Heart right ventricle (tissue), 16 donors: ENCODE measurements around the gene SLC23A1. TPM values are rescaled to one million over a fixed set of nuclear protein-coding genes. Genes with fewer than 3 reads are reported as not detected.

Source experiments
- ATAC-seq, 8 donors: fragments of 200-7000 bp; cut with Tn5 transposase; one replicate each; pipeline ENCODE4 v1.9.1; 2020; ENCODE audit warnings: mild to moderate bottlenecking in 8 of 8, moderate library complexity in 8 of 8, moderate number of reproducible peaks in 1 of 8
- DNase-seq, 2 donors: peaks; one replicate each; pipeline ENCODE4 v3.0.0-alpha.2; 2020
- H3K27ac ChIP-seq, 10 donors: fragments of 200-600 bp; sonication (generic) in 2 of 10; one replicate each; pipeline versions ENCODE4 v1.5.0 to v1.8.0; 2020 to 2022; ENCODE audit warnings: mild to moderate bottlenecking in 3 of 10
- H3K27me3 ChIP-seq, 7 donors: fragments of 200-600 bp; one replicate each; pipeline ENCODE4 v1.8.0; 2021 to 2022; ENCODE audit warnings: mild to moderate bottlenecking in 2 of 7
- H3K36me3 ChIP-seq, 9 donors: fragments of 200-600 bp; sonication (generic) in 1 of 9; one replicate each; pipeline versions ENCODE4 v1.5.0 to v1.8.0; 2020 to 2022; ENCODE audit warnings: mild to moderate bottlenecking in 2 of 9
- H3K4me1 ChIP-seq, 9 donors: fragments of 200-600 bp; sonication (generic) in 1 of 9; one replicate each; pipeline versions ENCODE4 v1.5.0 to v1.8.0; 2020 to 2022; ENCODE audit warnings: mild to moderate bottlenecking in 4 of 9
- H3K4me3 ChIP-seq, 10 donors: fragments of 200-600 bp; sonication (generic) in 2 of 10; one replicate each; pipeline versions ENCODE4 v1.5.0 to v1.8.0; 2020 to 2022; ENCODE audit warnings: mild to moderate bottlenecking in 7 of 10, moderate library complexity in 2 of 10
- H3K9me3 ChIP-seq, 11 donors: fragments of 200-600 bp in 10 of 11; sonication (generic) in 2 of 11; one replicate each; pipeline versions ENCODE4 v1.5.0 to v1.8.0; 2013 to 2022; ENCODE audit warnings: mild to moderate bottlenecking in 2 of 11, control low read depth in 1 of 11, moderate library complexity in 1 of 11
- WGBS, 2 donors: extraction: QIAGEN DNeasy Blood & Tissue Kit; methylation state at CpG; one replicate each; pipeline ENCODE4 v1.1.7; 2013; ENCODE audit warnings: inconsistent platforms in 1 of 2; 5-methylcytosine and 5-hydroxymethylcytosine counted together
- intact Hi-C, 10 donors: fragments of 100-400 bp; cut with DNase I; formaldehyde crosslinking; loops; one replicate each; pipeline versions ENCODE4 v1.11.1 to v1.14.2; 2022
- polyA plus RNA-seq, 2 donors: library from polyadenylated mRNA; stranded (reverse); fragments of 200-250 nt; gene quantifications; one replicate each; pipeline ENCODE4 v1.2.3, GENCODE V29; 2013
- total RNA-seq, 10 donors: library from RNA; stranded (reverse); fragmentation: NEBNext Ultra II Directional in 3 of 10; extraction: Animal tissue kit (Norgen Biotek cat#: 25700) in 3 of 10; gene quantifications; one replicate each; pipeline versions ENCODE4 v1.2.1 to v1.2.4, GENCODE V29; 2021 to 2023
- TF ChIP-seq, protein P1 (sequence below), 9 donors: fragments of 200-600 bp; sonication (generic) in 2 of 9; IDR thresholded peaks; one replicate each; pipeline versions ENCODE4 v1.5.0 to v1.8.0; 2021 to 2022; ENCODE audit warnings: antibody characterized with exemption in 9 of 9, mild to moderate bottlenecking in 5 of 9, moderate library complexity in 1 of 9
- donor health status: Arrhythmogenic right ventricular cardiomyopathy.
- donor health status: ischemic (EF 13 %, LVEDD 7.1; RV severe dilation, severe dysfunction).
- donor health status: healthy with polysubstance abuse.
- donor health status: DM: no; HTN: yes; CAD: no.
- donor health status: DM: no; HTN: no; CAD: no.
- donor health status: ischemic (EF 25% LVEDD 6.9; RV normal size, moderate dysfunction).
- donor health status: ischemic (EF 25% LVEDD 5.7; RV mildly dilated, moderate dysfunction).
- donor health status: healthy.
- donor health status: DM: yes; HTN: yes; CAD: no.
- donor health status: Ischemic cardiomyopathy.
- donor health status: ischemic (EF 35%, LVEDD 5.7; RV mildly dilated, moderate dysfunction).
- donor health status: nonischemic (EF 11% LVEDD 7.7; RV severe dilation, severe dysfunction).
- donor health status: DM: yes; HTN: yes; CAD: no.
- donor health status: PGD.
- donor health status: ischemic (EF 29% LVEDD 5.4; RV normal size, mild dysfunction).
- donor health status: nonischemic (EF 23%, LVEDD 6.1; RV moderate dilation, normal function).

The SLC23A1 gene
- total and polyA plus RNA-seq, 12 donors: 0.19 TPM; not detected in 11

DNA sequence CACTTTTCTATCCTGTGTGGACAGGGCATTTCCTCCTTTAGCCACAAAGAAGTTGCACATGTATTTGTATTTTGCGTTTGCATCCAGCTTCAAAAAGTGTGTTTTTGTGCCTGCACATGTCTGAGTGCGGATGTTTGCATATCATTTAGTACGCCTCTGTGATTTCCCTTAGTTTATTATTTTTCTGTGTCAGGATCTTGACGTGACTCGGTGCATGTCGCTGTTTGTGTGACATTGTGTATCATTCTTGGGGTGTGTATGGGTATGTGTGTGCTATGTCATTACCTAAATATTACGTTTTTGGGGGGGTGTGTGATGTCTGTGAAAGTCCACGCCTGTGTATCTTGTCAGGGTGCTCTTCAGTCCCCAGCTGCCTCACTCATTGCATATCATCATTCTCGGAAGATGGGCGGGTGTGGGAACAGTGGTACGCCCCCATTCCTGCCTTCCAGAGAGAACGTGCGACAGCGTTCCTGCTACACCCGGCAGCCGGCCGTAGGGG lies 41.9 kb downstream of the SLC23A1 start:
- H3K4me3 ChIP-seq: peak overlapping the region; percentile 69 to 97 (median 84)
- TF ChIP-seq, protein P1, sequence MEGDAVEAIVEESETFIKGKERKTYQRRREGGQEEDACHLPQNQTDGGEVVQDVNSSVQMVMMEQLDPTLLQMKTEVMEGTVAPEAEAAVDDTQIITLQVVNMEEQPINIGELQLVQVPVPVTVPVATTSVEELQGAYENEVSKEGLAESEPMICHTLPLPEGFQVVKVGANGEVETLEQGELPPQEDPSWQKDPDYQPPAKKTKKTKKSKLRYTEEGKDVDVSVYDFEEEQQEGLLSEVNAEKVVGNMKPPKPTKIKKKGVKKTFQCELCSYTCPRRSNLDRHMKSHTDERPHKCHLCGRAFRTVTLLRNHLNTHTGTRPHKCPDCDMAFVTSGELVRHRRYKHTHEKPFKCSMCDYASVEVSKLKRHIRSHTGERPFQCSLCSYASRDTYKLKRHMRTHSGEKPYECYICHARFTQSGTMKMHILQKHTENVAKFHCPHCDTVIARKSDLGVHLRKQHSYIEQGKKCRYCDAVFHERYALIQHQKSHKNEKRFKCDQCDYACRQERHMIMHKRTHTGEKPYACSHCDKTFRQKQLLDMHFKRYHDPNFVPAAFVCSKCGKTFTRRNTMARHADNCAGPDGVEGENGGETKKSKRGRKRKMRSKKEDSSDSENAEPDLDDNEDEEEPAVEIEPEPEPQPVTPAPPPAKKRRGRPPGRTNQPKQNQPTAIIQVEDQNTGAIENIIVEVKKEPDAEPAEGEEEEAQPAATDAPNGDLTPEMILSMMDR (IDR thresholded peaks at IDR 0.05): no peak
- intact Hi-C loops: loop anchor here in 6 of 10 donors (5.0 kb wide), 3 partner anchors 44 to 51 kb away; partner anchors contain the start of gene MATR3 (in 4 of the 6)
- DNase-seq: no peak
- WGBS, 2 donors: 4 to 6% methylated on average over 17 of the region's 17 CpGs
- H3K27me3 ChIP-seq: no peaks in the 10 kb centered on the region
- no peak for ATAC-seq
- peaks cover 0 to 37% (median 29%) of the 10 kb centered on the region in 9 donors for H3K4me1 ChIP-seq
- no peaks in the 10 kb centered on the region for H3K9me3 ChIP-seq
- peaks cover 0 to 15% (median 0%) of the 10 kb centered on the region in 9 donors for H3K36me3 ChIP-seq
- H3K27ac ChIP-seq: peak overlapping the region in 8 of 10 donors; percentile 92 to 99 (median 97)

DNA sequence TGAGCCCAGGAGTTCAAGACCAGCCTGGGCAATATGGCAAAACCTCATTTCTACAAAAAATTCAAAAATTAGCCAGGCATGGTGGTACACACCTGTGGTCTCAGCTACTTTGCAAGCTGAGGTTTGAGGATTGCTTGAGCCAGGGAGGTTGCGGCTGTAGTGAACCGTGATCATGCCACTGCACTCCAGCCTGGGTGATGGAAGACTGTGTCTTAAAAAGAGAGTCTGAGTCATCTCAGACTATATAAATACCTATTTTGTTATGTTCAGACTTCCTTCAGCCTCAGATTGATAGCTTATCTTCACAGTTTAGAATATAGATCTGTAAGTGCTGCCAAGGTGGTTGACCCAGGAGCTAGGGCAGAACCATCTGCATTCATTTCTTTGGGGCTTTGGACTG lies 43.0 kb downstream of the SLC23A1 start:
- H3K4me1 ChIP-seq: peaks cover 0 to 37% (median 29%) of the 10 kb centered on the region in 9 donors
- peaks cover 0 to 8% (median 0%) of the 10 kb centered on the region in 9 donors for H3K36me3 ChIP-seq
- no peaks in the 10 kb centered on the region for H3K9me3 ChIP-seq
- TF ChIP-seq, protein P1 (IDR thresholded peaks at IDR 0.05): no peak
- intact Hi-C loops: loop anchor here in 6 of 10 donors (5.0 kb wide), 3 partner anchors 43 to 52 kb away; partner anchors contain the start of gene MATR3 (in 4 of the 6)
- no peaks in the 10 kb centered on the region for H3K27me3 ChIP-seq
- H3K27ac ChIP-seq: no peak overlapping the region
- no peak for ATAC-seq
- no peak for DNase-seq
- H3K4me3 ChIP-seq: no peak overlapping the region
- 84 to 90% methylated on average over 2 of the region's 2 CpGs for WGBS, 2 donors

DNA sequence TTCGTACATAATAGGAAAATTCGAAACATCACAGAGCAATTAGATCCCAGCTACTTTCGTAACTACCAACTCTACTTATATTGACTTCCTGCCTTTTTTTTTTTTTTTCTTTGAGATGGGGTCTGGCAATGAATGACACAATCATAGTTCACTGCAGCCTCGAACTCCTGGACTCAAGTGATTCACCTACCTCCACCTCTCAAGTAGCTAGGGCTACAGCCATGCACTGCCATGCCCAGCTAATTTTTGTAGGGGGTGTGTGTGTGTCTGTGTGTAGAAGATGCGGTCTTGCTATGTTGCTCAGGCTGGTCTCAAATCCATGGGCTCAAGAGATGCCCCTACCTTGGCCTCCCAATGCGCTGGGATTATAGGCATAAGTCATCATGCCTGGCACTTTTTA lies 47.3 kb downstream of the SLC23A1 start:
- no peak for DNase-seq
- intact Hi-C loops: loop anchor here in 1 of 10 donors (10.0 kb wide), 1 partner anchor 771 kb away; no protein-coding TSS in a partner anchor
- peaks cover 0 to 33% (median 20%) of the 10 kb centered on the region in 9 donors for H3K36me3 ChIP-seq
- H3K27ac ChIP-seq: no peak overlapping the region
- no peaks in the 10 kb centered on the region for H3K27me3 ChIP-seq
- H3K9me3 ChIP-seq: no peaks in the 10 kb centered on the region
- TF ChIP-seq, protein P1 (IDR thresholded peaks at IDR 0.05): no peak
- ATAC-seq: peak in 2 of 8 donors; percentile 14 to 24
- 69 to 71% methylated on average over 6 of the region's 6 CpGs for WGBS, 2 donors
- peaks cover 0 to 6% (median 2%) of the 10 kb centered on the region in 9 donors for H3K4me1 ChIP-seq
- no peak overlapping the region for H3K4me3 ChIP-seq

Other genes with a start within 250 kb of the SLC23A1 start
- gene SIL1, start 184.9 kb downstream of the SLC23A1 start, total RNA-seq: 10 to 100 TPM; 26.7 to 68.1 (median 43.4) TPM
- gene SIL1, start 184.9 kb downstream of the SLC23A1 start, polyA plus RNA-seq: 10 to 100 TPM; 74.3 to 94.7 TPM
- 100 to 1,000 TPM; 122 to 209 (median 176) TPM for gene MATR3, start 89.6 kb downstream of the SLC23A1 start, total RNA-seq
- gene MATR3, start 89.6 kb downstream of the SLC23A1 start, polyA plus RNA-seq: 100 to 1,000 TPM in 1 of 2 donors, 10 to 100 TPM in 1; 86.8 to 134 TPM
- gene PAIP2, start 41.4 kb downstream of the SLC23A1 start, total RNA-seq: 100 to 1,000 TPM; 126 to 173 (median 139) TPM
- gene PAIP2, start 41.4 kb downstream of the SLC23A1 start, polyA plus RNA-seq: 100 to 1,000 TPM in 1 of 2 donors, 10 to 100 TPM in 1; 43.8 to 103 TPM
- 1 to 10 TPM in 3 of 10 donors, under 1 TPM in 7; 0.28 to 6.6 (median 0.65) TPM for gene MZB1, start 6.6 kb upstream of the SLC23A1 start, total RNA-seq
- gene MZB1, start 6.6 kb upstream of the SLC23A1 start, polyA plus RNA-seq: 1 to 10 TPM in 1 of 2 donors, under 1 TPM in 1; 0.67 to 1.5 TPM
- gene PROB1, start 11.8 kb upstream of the SLC23A1 start, total RNA-seq: 10 to 100 TPM; 26.3 to 64.8 (median 37.3) TPM
- gene PROB1, start 11.8 kb upstream of the SLC23A1 start, polyA plus RNA-seq: 10 to 100 TPM; 12.2 to 28.5 TPM
- gene SPATA24, start 20.8 kb upstream of the SLC23A1 start, total RNA-seq: 10 to 100 TPM; 11.8 to 24.8 (median 16.5) TPM
- 10 to 100 TPM; 14.8 to 37.5 TPM for gene SPATA24, start 20.8 kb upstream of the SLC23A1 start, polyA plus RNA-seq
- 10 to 100 TPM in 9 of 10 donors, 1 to 10 TPM in 1; 9.5 to 21.1 (median 14.1) TPM for gene DNAJC18, start 56.2 kb upstream of the SLC23A1 start, total RNA-seq
- gene DNAJC18, start 56.2 kb upstream of the SLC23A1 start, polyA plus RNA-seq: 10 to 100 TPM in 1 of 2 donors, 1 to 10 TPM in 1; 3.4 to 12.7 TPM
- gene ECSCR, start 79.4 kb upstream of the SLC23A1 start, total RNA-seq: 10 to 100 TPM; 11.0 to 43.2 (median 17.9) TPM
- 10 to 100 TPM; 24.4 to 64.2 TPM for gene ECSCR, start 79.4 kb upstream of the SLC23A1 start, polyA plus RNA-seq
- not detected for gene SMIM33, start 87.7 kb upstream of the SLC23A1 start, total RNA-seq
- gene SMIM33, start 87.7 kb upstream of the SLC23A1 start, polyA plus RNA-seq: not detected
- 100 to 1,000 TPM in 1 of 10 donors, 10 to 100 TPM in 9; 27.2 to 116 (median 55.7) TPM for gene STING1, start 99.5 kb upstream of the SLC23A1 start, total RNA-seq
- 10 to 100 TPM; 19.7 to 39.6 TPM for gene STING1, start 99.5 kb upstream of the SLC23A1 start, polyA plus RNA-seq
- gene UBE2D2, start 178.0 kb upstream of the SLC23A1 start, total RNA-seq: 100 to 1,000 TPM; 121 to 162 (median 141) TPM
- 100 to 1,000 TPM in 1 of 2 donors, 10 to 100 TPM in 1; 59.3 to 106 TPM for gene UBE2D2, start 178.0 kb upstream of the SLC23A1 start, polyA plus RNA-seq